GM18868 (cell line): ENCODE data around the gene PDE4D.
A peak's percentile ranks its signal among the peaks of the same experiment; 100 is the strongest.

Source experiments
- ATAC-seq: cut with Tn5 transposase; IDR thresholded peaks from one replicate; pipeline ENCODE4 v1.9.1; 2021; ENCODE audit warnings: mild to moderate bottlenecking, moderate library complexity; ENCODE audit not compliant: unreplicated experiment

The PDE4D gene

GRCh38 chr5:59746241-59746765, 147.2 kb downstream of the PDE4D start:
- no peak for ATAC-seq

GRCh38 chr5:59745415-59745863, 148.1 kb downstream of the PDE4D start:
- no peak for ATAC-seq

GRCh38 chr5:59744531-59744992, 149.0 kb downstream of the PDE4D start:
- ATAC-seq = no peak

GRCh38 chr5:59741599-59741998, 151.9 kb downstream of the PDE4D start:
- ATAC-seq = no peak

- no peak for ATAC-seq
These were observed 155.5 kb downstream of the PDE4D start for GRCh38 chr5:59738024-59738423.

- ATAC-seq = no peak
These were observed 160.7 kb downstream of the PDE4D start for GRCh38 chr5:59732806-59733205.

GRCh38 chr5:59732301-59732700, 161.2 kb downstream of the PDE4D start:
- no peak for ATAC-seq

- ATAC-seq = no peak
These were observed 161.7 kb downstream of the PDE4D start for GRCh38 chr5:59731809-59732208.

- ATAC-seq = no peak
These were observed 163.7 kb downstream of the PDE4D start for GRCh38 chr5:59729820-59730219.

- ATAC-seq = no peak
These were observed 164.2 kb downstream of the PDE4D start for GRCh38 chr5:59729357-59729756.

- ATAC-seq = no peak
These were observed 165.2 kb downstream of the PDE4D start for GRCh38 chr5:59728356-59728755.

- no peak for ATAC-seq
These were observed 166.3 kb downstream of the PDE4D start for GRCh38 chr5:59727186-59727585.

- no peak for ATAC-seq
These were observed 168.1 kb downstream of the PDE4D start for GRCh38 chr5:59725392-59725767.

GRCh38 chr5:59724482-59725391, 168.8 kb downstream of the PDE4D start:
- peak; percentile 95 for ATAC-seq

GRCh38 chr5:59722874-59723273, 170.7 kb downstream of the PDE4D start:
- no peak for ATAC-seq

GRCh38 chr5:59721741-59722140, 171.8 kb downstream of the PDE4D start:
- ATAC-seq = no peak

GRCh38 chr5:59720063-59720462, 173.5 kb downstream of the PDE4D start:
- ATAC-seq = no peak

- ATAC-seq = no peak
These were observed 176.5 kb downstream of the PDE4D start for GRCh38 chr5:59716966-59717500.

GRCh38 chr5:59716029-59716428, 177.5 kb downstream of the PDE4D start:
- no peak for ATAC-seq

- ATAC-seq = no peak
These were observed 178.3 kb downstream of the PDE4D start for GRCh38 chr5:59715228-59715627.

- no peak for ATAC-seq
These were observed 180.1 kb downstream of the PDE4D start for GRCh38 chr5:59713498-59713844.

GRCh38 chr5:59712836-59713497, 180.6 kb downstream of the PDE4D start:
- no peak for ATAC-seq
